Osteoblast (primary cell): ENCODE measurements around the gene HMOX2. TPM values are rescaled to one million over a fixed set of nuclear protein-coding genes. Genes with fewer than 3 reads are reported as not detected.

ENCODE experiments used
- DNase-seq: peaks from one replicate; pipeline ENCODE4 v3.0.0; 2011; ENCODE audit warnings: low spot score, mixed read lengths; ENCODE audit not compliant: insufficient read length; ENCODE audit errors: missing footprints
- H2AFZ ChIP-seq: 2 replicates; pipeline ENCODE4 v1.6.0; 2011; ENCODE audit warnings: mild to moderate bottlenecking, low read length
- H3K27ac ChIP-seq: 2 replicates; pipeline ENCODE4 v1.5.1; 2011; ENCODE audit warnings: mild to moderate bottlenecking, low read depth, low read length, moderate library complexity
- H3K27me3 ChIP-seq: 2 replicates; pipeline ENCODE4 v1.6.0; 2012; ENCODE audit warnings: mild to moderate bottlenecking, control low read depth, inconsistent platforms, low read length, moderate library complexity; ENCODE audit not compliant: insufficient read depth
- H3K36me3 ChIP-seq: 2 replicates; pipeline ENCODE4 v1.5.1; 2011; ENCODE audit warnings: mild to moderate bottlenecking, low read length, control low read depth, moderate library complexity; ENCODE audit not compliant: insufficient read depth
- H3K4me1 ChIP-seq: 2 replicates; pipeline ENCODE4 v1.5.1; 2011; ENCODE audit warnings: mild to moderate bottlenecking, low read length, control low read depth, moderate library complexity; ENCODE audit not compliant: insufficient read depth
- H3K4me2 ChIP-seq: 2 replicates; pipeline ENCODE4 v1.6.0; 2011; ENCODE audit warnings: mild to moderate bottlenecking, low read length; ENCODE audit not compliant: insufficient read depth
- H3K4me3 ChIP-seq: fragments of 200-600 bp; sonication (generic); 3 replicates; pipeline ENCODE4 v1.5.1; 2012; ENCODE audit warnings: mild to moderate bottlenecking, low read length, inconsistent platforms; ENCODE audit not compliant: insufficient read depth
- H3K79me2 ChIP-seq: 2 replicates; pipeline ENCODE4 v1.6.0; 2012; ENCODE audit warnings: mild to moderate bottlenecking, low read length, control low read depth, inconsistent platforms; ENCODE audit not compliant: insufficient read depth
- H3K9me3 ChIP-seq: 2 replicates; pipeline ENCODE4 v1.5.1; 2011; ENCODE audit warnings: low read depth, low read length, control low read depth
- H4K20me1 ChIP-seq: 2 replicates; pipeline ENCODE4 v1.6.0; 2012; ENCODE audit warnings: mild to moderate bottlenecking, low read length, control low read depth; ENCODE audit not compliant: insufficient read depth
- CTCF ChIP-seq: IDR thresholded peaks from 2 replicates; pipeline ENCODE4 v1.5.1; 2011; ENCODE audit warnings: mild to moderate bottlenecking, low read depth, low read length, moderate library complexity; ENCODE audit errors: extremely low read depth
- total RNA-seq: library from RNA; depleted of rRNA; stranded (reverse); fragments of >200 nt; gene quantifications from 2 replicates; pipeline ENCODE4 v1.2.3, GENCODE V29; 2012

HMOX2 gene
- total RNA-seq, 1 donor = 39.4 TPM

GRCh38 chr16:4442371-4442770 lies 33.8 kb upstream of the HMOX2 start:
- Histone ChIP-seq H3K79me2 (no peaks in the 10 kb centered on the region), H3K27me3 (no peaks in the 10 kb centered on the region), H3K27ac (no peak overlapping the region), H3K4me3 (no peak overlapping the region), H2AFZ (no peak overlapping the region), H3K4me2 (no peak overlapping the region), H3K9me3 (no peaks in the 10 kb centered on the region), H3K4me1 (no peaks in the 10 kb centered on the region), H4K20me1 (peaks cover 2% of the 10 kb centered on the region), H3K36me3 (peaks cover 88% of the 10 kb centered on the region)
- no peak for TF ChIP-seq CTCF
- no peak for DNase-seq

GRCh38 chr16:4443271-4443670 lies 32.9 kb upstream of the HMOX2 start:
- Histone ChIP-seq H2AFZ (no peak overlapping the region), H3K9me3 (no peaks in the 10 kb centered on the region), H3K4me3 (no peak overlapping the region), H3K4me2 (no peak overlapping the region), H3K27ac (no peak overlapping the region), H3K27me3 (no peaks in the 10 kb centered on the region), H3K36me3 (peaks cover 83% of the 10 kb centered on the region), H3K4me1 (no peaks in the 10 kb centered on the region), H4K20me1 (peaks cover 2% of the 10 kb centered on the region), H3K79me2 (no peaks in the 10 kb centered on the region)
- no peak for TF ChIP-seq CTCF
- DNase-seq = no peak

GRCh38 chr16:4443986-4444385 lies 32.2 kb upstream of the HMOX2 start:
- Histone ChIP-seq H3K27ac (no peak overlapping the region), H3K27me3 (no peaks in the 10 kb centered on the region), H4K20me1 (peaks cover 2% of the 10 kb centered on the region), H3K4me3 (no peak overlapping the region), H3K9me3 (no peaks in the 10 kb centered on the region), H3K4me2 (no peak overlapping the region), H3K36me3 (peaks cover 82% of the 10 kb centered on the region), H3K79me2 (no peaks in the 10 kb centered on the region), H3K4me1 (no peaks in the 10 kb centered on the region), H2AFZ (no peak overlapping the region)
- DNase-seq = no peak
- TF ChIP-seq CTCF = no peak

GRCh38 chr16:4450430-4450829 lies 25.8 kb upstream of the HMOX2 start:
- no peak for TF ChIP-seq CTCF
- no peak overlapping the region for H3K27ac ChIP-seq
- no peak overlapping the region for H3K4me3 ChIP-seq
- H3K36me3 ChIP-seq = peaks cover 63% of the 10 kb centered on the region
- H3K9me3 ChIP-seq = no peaks in the 10 kb centered on the region
- no peak overlapping the region for H2AFZ ChIP-seq
- H3K79me2 ChIP-seq = no peaks in the 10 kb centered on the region
- H3K27me3 ChIP-seq = no peaks in the 10 kb centered on the region
- DNase-seq = peak; percentile 76
- H4K20me1 ChIP-seq = peaks cover 20% of the 10 kb centered on the region
- no peak overlapping the region for H3K4me2 ChIP-seq
- no peaks in the 10 kb centered on the region for H3K4me1 ChIP-seq
